GM21786 (cell line): Measurements from ENCODE around the gene CDX2.

ENCODE experiments used
- ATAC-seq: cut with Tn5 transposase; IDR thresholded peaks from one replicate; pipeline ENCODE4 v1.9.1; 2021; ENCODE audit not compliant: unreplicated experiment

The CDX2 gene

GRCh38 chr13:27918918-27919658 lies 50.0 kb downstream of the CDX2 start:
- no peak for ATAC-seq

DNA sequence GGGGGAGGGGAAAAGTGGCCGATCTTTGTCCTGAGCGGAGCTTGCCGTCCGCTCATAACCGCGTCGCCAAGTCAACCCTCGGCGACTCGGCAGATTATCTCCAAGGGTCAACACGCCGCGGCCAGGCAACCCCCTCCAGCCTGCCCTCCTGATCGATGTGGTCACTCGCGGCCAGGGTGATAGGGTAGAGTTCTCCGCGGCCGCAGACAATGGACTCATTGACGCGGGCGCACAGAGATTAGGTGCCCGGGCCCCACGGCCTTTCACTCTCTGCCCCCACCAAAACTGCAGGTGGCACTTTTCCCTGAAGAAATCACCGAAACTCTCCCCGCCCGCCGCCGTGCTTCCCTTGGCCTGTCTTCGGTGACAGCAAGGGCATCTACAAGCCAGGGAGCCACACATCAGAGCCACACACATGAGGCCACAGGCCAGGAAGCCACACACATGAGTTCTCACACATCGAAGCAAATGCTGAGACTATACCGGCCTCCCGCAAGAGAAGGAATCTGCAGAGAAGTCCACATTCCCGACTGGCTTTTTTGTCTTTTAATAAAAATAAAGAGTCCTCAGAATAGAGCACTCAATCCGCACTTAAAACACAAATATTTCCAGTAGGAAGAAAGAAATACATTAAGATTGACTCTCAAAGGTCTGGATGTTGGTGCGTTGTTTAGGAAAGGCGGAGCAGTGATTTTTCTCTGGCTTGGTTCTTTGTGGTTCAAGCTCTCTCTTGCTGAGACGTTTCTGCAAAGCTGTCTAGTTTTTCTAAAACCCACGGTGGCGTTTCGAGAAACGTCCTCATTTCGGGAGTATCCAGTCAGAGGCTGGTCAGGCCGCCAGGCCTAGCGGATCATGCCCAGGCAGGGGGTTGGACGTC lies 50.8 kb downstream of the CDX2 start:
- ATAC-seq: no peak

DNA sequence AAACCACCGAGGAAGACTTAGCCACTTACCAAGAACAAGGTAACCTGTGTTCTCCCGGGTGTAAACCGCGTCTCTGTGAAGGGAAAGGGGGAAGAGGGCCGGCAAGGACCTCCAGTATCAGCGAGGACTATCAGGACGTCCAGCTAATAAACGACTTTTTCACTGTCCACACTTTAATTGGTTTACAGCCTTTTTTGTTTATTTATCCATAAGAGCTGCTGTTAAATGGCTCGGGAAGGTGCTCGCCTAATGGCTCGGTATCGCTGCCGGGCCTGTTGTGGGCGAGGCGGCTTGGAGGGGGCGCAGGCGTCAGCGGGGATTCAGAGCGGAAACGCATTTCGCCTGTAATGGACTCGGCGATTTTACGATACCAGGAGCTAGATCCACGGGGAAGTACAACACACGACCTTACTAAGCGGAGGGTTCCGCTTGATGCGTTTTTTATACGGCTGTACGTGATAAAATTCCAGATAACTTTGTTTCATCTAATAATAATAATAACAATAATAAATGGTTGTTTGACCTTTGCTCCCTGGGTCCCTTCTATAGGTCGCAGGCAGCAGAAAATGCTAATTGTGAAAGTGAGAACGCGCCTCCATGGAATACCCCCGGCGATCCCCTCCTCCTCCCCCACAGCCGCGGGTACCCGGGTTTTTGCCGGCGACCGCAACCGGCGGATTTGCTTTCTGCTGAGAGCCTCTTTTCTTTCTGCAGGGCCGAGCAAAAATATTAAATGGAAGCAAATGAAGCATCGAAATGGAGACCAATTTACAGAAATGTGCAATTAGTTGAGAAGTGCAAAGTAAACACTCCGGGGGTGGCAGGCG lies 51.8 kb downstream of the CDX2 start:
- no peak for ATAC-seq

DNA sequence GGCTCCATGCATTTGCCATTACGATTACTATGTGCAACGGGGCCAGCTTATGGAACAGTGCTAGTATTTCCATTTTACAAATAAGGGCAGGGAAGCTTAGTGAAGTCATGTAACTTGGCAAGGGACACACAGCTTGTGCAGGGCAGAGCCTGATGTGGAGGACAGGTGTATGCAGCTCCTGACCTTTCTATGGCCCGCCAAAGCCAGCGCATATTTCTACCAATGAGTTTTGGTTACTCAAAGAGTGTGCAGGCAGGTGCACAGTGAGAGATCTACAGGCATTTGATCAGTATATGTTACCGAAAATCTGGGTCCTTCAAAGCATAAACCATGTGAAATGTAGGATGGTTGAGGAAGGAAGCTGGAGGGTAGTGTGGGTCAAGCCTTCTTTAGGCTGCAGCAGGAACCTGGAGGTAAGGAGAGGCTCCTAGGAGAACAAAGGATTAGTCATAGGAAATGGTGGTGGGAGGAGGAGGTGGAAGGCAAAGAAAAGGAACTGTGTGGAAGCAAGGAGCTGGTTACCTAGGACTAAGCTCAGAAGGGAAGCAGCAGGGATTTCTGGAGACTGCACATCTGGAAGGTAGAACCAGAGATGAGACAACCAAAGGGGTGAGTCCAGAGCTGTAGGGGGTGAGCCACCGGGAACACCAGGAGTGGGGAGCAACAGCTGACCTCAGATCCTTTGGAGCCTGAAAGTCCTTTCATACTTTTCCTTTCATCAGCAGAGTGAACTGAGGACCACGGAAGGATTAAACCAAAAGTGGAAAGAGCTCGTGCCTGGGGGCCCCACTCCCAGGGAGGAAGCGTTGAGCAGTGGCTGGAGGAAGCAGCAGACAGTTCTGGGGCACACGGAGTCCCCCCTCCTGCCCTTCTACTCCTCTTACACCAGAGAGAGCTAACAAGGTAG lies 53.6 kb downstream of the CDX2 start:
- ATAC-seq: no peak

DNA sequence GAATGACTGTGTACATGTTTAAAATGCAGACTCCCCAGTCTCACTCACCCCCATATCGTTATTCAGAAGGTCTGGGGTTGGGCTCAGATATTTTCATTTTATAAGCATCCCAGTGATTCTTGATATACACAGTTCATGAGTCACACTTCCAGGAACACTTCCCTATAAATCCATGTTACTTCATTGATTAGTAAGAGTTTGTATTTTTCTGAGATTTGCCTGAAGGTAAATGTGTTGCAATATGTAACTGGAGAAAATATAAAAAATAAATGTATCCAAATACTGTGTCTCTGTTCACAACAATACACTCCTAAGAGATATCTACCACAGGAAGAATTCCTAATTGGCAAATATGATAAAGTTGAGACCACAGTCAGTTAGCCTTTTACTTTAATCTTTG lies 56.0 kb downstream of the CDX2 start:
- ATAC-seq: no peak

- no peak for ATAC-seq
Measured at GRCh38 chr13:27911521-27911920, 57.6 kb downstream of the CDX2 start.
